WI38 (cell line): Measurements from ENCODE around the gene TEX28.

Experiments used
- H3K4me3 ChIP-seq: 2 replicates; pipeline ENCODE4 v1.5.1; 2011; ENCODE audit warnings: low read depth, mild to moderate bottlenecking, control low read depth, low read length
- TF ChIP-seq, protein P1 (sequence below): IDR thresholded peaks from 2 replicates; pipeline ENCODE4 v1.5.1; 2012; ENCODE audit warnings: low read depth, mild to moderate bottlenecking, control low read depth, low read length

Gene TEX28

DNA sequence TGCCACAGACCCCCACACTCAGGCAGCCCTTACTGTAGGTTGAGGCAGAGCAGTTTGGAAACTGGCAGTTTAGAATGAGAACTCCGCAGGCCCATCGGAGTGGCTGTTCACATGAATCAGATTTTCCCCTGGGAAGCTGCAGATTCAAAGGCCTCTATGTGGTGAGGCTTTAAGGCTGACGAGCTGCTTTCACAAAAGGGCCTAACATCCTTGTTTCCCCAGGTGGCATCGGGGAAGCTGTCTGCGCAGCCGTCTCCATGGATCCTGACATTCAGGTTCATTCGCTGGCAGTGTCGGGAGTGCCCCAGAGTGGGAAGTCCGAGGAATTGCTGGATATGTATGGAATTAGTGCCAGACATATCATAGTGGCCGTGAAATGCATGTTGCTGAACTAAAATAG lies 34.4 kb upstream of the TEX28 start:
- TF ChIP-seq, protein P1, sequence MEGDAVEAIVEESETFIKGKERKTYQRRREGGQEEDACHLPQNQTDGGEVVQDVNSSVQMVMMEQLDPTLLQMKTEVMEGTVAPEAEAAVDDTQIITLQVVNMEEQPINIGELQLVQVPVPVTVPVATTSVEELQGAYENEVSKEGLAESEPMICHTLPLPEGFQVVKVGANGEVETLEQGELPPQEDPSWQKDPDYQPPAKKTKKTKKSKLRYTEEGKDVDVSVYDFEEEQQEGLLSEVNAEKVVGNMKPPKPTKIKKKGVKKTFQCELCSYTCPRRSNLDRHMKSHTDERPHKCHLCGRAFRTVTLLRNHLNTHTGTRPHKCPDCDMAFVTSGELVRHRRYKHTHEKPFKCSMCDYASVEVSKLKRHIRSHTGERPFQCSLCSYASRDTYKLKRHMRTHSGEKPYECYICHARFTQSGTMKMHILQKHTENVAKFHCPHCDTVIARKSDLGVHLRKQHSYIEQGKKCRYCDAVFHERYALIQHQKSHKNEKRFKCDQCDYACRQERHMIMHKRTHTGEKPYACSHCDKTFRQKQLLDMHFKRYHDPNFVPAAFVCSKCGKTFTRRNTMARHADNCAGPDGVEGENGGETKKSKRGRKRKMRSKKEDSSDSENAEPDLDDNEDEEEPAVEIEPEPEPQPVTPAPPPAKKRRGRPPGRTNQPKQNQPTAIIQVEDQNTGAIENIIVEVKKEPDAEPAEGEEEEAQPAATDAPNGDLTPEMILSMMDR = no peak
- no peak overlapping the region for H3K4me3 ChIP-seq

DNA sequence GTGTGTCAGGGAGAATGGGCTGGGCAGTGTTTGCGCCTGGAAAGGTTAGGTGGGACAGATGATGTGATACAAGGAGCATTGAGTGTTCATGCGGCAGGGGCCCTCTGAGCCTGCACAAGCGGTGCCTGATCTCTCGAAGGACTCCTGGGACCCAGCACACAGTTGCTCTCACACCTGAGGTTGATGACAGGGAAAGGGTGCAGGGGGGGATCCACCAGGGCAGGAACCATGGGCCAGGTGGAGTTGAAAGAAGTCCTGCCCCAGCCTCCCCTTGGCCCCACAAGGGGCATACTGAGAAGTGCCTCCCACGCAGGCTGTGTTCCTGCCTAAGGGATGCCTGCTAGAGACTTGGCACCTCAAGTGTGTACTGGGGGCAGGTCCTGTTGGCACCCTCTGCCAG lies 33.7 kb upstream of the TEX28 start:
- TF ChIP-seq, protein P1 = no peak
- H3K4me3 ChIP-seq = no peak overlapping the region

DNA sequence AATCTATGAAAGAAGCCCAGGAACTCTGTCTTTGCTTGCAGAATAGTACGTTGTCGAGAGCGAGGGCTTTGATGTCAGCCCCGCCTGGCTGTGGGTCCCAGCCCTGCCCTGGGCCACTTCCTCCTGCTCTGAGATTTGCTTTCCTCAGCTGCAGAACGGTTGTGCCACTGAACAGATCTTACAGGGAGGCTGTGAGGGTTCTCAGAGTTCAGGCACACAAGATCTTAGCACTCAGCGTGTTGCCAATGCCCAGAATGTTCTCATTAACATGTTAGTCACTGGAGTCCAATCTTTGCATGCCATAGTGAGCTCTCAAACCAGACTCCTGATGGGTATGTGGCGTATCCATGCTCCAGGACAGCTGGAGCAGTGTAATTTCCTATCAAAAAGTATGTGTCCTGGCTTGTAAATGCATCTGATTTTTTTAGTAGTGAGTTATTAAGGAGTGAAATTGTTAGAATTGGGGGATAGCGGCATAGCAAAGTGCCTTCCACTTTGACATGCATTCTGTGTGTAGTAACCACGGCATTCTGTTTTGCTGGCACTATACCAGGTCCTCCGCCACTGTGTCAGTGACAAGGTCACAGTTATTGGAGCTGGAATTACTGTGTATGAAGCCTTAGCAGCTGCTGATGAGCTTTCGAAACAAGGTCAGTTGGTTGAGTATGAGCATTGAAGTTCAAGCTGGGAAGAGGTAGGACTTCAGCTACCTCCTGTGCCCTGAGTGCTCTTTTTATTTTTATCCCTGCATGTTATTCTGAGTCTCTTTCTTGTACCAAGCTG lies 32.3 kb upstream of the TEX28 start:
- TF ChIP-seq, protein P1 = no peak
- no peak overlapping the region for H3K4me3 ChIP-seq

DNA sequence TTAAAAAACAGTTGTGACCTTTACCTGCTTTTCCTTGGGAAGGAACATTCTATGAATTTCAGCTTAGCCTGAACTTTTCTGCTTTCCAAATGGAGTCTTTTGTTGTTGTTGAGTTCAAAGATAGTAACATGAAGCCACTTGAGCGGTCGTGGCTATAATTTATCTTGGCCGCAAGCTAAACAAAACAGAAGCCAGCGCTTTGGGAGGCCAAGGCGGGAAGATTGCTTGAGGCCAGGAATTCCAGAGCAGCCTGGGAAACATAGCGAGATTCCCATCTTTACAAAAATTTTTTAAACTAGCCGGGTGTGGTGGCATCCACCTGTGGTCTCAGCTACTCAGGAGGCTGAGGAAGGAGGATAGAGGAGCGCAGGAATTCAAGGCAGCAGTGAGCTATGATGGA lies 30.6 kb upstream of the TEX28 start:
- no peak overlapping the region for H3K4me3 ChIP-seq
- TF ChIP-seq, protein P1 = no peak

DNA sequence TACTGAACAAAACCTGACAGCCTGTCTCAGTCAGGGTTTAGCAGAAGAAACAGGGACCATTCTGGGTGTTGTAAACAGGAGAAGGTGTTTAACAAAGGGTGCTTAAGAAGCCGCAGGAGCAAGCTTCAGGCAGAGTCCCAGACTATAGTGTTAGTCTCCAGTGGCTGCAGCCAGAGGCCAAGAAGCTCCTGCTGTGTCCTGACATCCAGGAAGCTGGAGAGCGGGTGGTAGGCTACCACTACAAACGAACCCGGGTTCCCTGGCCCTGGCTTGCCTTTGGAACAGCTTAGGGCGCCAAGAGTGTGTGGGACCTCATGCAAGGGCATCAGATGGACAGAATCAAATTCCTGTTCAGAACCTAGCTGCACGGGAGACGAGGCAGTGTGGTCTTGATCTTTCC lies 28.6 kb upstream of the TEX28 start:
- no peak overlapping the region for H3K4me3 ChIP-seq

DNA sequence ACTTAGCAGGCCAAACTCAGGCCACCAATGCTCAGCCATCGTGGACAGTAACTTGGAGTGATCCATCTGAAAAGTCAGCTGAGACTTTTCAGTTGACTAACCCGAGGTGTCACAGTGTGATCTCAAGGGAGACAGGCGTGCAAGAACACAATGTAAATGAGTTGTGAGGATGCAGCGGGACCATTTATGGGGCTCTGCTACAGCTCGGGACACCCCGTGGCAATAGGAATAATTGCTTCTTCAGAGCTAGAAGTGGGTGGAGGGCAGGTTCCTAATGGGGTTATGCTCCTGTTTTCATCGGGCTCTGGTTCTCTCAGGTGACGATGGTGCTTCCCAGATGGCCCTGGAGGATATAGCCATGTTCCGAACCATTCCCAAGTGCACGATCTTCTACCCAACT lies 28.0 kb upstream of the TEX28 start:
- TF ChIP-seq, protein P1 = no peak

More for the DNA sequence above, 28.6 kb upstream of the TEX28 start:
- TF ChIP-seq, protein P1 = no peak

DNA sequence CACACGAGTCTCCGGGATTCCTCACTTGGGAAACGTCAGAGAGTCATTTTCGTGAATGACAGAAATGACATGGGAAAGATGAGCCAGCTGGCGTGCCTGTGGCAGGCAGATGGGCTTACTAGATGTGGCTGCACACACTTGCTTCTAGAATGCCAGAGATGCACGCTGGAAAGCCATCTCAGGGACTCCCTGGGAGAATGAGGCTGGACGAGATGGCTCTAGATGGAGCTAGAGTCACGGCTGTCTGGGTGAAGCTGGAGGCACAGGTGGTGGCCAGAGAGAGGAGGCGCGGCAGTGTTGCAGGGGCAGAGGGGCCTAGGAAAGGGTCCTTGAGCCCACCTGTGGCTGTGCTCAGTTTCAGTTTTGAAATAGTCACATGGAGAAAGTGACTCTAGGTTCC lies 26.7 kb upstream of the TEX28 start:
- H3K4me3 ChIP-seq = no peak overlapping the region
- TF ChIP-seq, protein P1 = no peak

More for the DNA sequence above, 28.0 kb upstream of the TEX28 start:
- H3K4me3 ChIP-seq = no peak overlapping the region
